Hepatocyte (in vitro differentiated cells): Measurements from ENCODE around the gene CBX5.

Experiments
- CTCF ChIP-seq: fragments of 200-600 bp; sonication (generic); IDR thresholded peaks from 2 replicates; pipeline ENCODE4 v1.5.1; 2016; ENCODE audit warnings: antibody characterized with exemption, mild to moderate bottlenecking; ENCODE audit not compliant: poor library complexity
- EZH2 ChIP-seq: fragments of 200-600 bp; sonication (generic); IDR thresholded peaks from 2 replicates; pipeline ENCODE4 v1.6.1; 2016; ENCODE audit warnings: antibody characterized with exemption, mild to moderate bottlenecking, borderline replicate concordance
- EZH2phosphoT487 ChIP-seq: fragments of 200-600 bp; sonication (generic); IDR thresholded peaks from one replicate; pipeline ENCODE4 v1.6.1; 2018; ENCODE audit warnings: antibody characterized with exemption, mild to moderate bottlenecking, low read depth, moderate library complexity; ENCODE audit not compliant: unreplicated experiment, severe bottlenecking

GRCh38 chr12:54195737-54196347 is 84.1 kb downstream of the CBX5 start:
- no peak for TF ChIP-seq CTCF
- no peak for TF ChIP-seq EZH2
- no peak for TF ChIP-seq EZH2phosphoT487
